GDM1 (cell line): ENCODE measurements around the gene DEPP1.
A peak's percentile ranks its signal among the peaks of the same experiment; 100 is the strongest.

Experiments
- DNase-seq: peaks from one replicate; lab custom pipeline; 2025; lab: John Stamatoyannopoulos, UW

The DEPP1 gene

GRCh38 chr10:44954962-44955361 lies 23.6 kb downstream of the DEPP1 start:
- DNase-seq: no peak

- no peak for DNase-seq
Observed at GRCh38 chr10:44954042-44954441, 24.6 kb downstream of the DEPP1 start.

GRCh38 chr10:44952779-44953231 lies 25.8 kb downstream of the DEPP1 start:
- no peak for DNase-seq

- DNase-seq: no peak
Observed at GRCh38 chr10:44951576-44952226, 26.9 kb downstream of the DEPP1 start.

GRCh38 chr10:44950326-44951225 lies 28.0 kb downstream of the DEPP1 start:
- DNase-seq: no peak

GRCh38 chr10:44949915-44950314 lies 28.7 kb downstream of the DEPP1 start:
- DNase-seq: no peak

- DNase-seq: no peak
Observed at GRCh38 chr10:44949127-44949802, 29.3 kb downstream of the DEPP1 start.

GRCh38 chr10:44948642-44949041 lies 30.0 kb downstream of the DEPP1 start:
- DNase-seq: peak; percentile 58

- no peak for DNase-seq
Observed at GRCh38 chr10:44947371-44948152, 31.0 kb downstream of the DEPP1 start.

GRCh38 chr10:44946205-44946604 lies 32.4 kb downstream of the DEPP1 start:
- DNase-seq: no peak

GRCh38 chr10:44944354-44944753 lies 34.3 kb downstream of the DEPP1 start:
- no peak for DNase-seq

GRCh38 chr10:44939691-44940401 lies 38.8 kb downstream of the DEPP1 start:
- no peak for DNase-seq

GRCh38 chr10:44938956-44939355 lies 39.7 kb downstream of the DEPP1 start:
- DNase-seq: no peak

GRCh38 chr10:44937196-44938005 lies 41.2 kb downstream of the DEPP1 start:
- DNase-seq: no peak

GRCh38 chr10:44936314-44936975 lies 42.2 kb downstream of the DEPP1 start:
- no peak for DNase-seq

- DNase-seq: peak; percentile 52
Observed at GRCh38 chr10:44935966-44936295, 42.7 kb downstream of the DEPP1 start.

GRCh38 chr10:44935201-44935965 lies 43.2 kb downstream of the DEPP1 start:
- DNase-seq: no peak

- no peak for DNase-seq
Observed at GRCh38 chr10:44934416-44935200, 44.0 kb downstream of the DEPP1 start.
